Measurements from ENCODE around the gene DQX1.

- no peak for TF ChIP-seq CHD7 (IDR thresholded peaks at IDR 0.05; ENCODE audit: insufficient replicate concordance, low read length)
- no peak for TF ChIP-seq RFX5 (IDR thresholded peaks at IDR 0.05; ENCODE audit: borderline replicate concordance, low read depth, low read length)
- no peak for TF ChIP-seq CHD2 (IDR thresholded peaks at IDR 0.05; ENCODE audit: low read length)
- TF ChIP-seq POLR2A (IDR thresholded peaks at IDR 0.05; ENCODE audit: control extremely low read depth in 1 of 2, low read depth in 2 of 2, low read length in 2 of 2): no peak
- no peak for TF ChIP-seq TAF1 (IDR thresholded peaks at IDR 0.05; ENCODE audit: low read depth, low read length)
Measured at GRCh38 chr2:74474899-74475298, 51.1 kb downstream of the DQX1 start.
